Endodermal cell (in vitro differentiated cells): ENCODE results near the gene SDHA. TPM values are rescaled to one million over a fixed set of nuclear protein-coding genes. Genes with fewer than 3 reads are reported as not detected.

Experiments used
- DNase-seq: peaks from one replicate; pipeline ENCODE4 v3.0.0-alpha.2; 2017
- H3K27ac ChIP-seq: 2 replicates; pipeline ENCODE4 v1.5.1; 2013; ENCODE audit warnings: mild to moderate bottlenecking, low read depth, low read length, moderate library complexity
- H3K27me3 ChIP-seq: 2 replicates; pipeline ENCODE4 v1.6.1; 2013; ENCODE audit warnings: mild to moderate bottlenecking, low read length, moderate library complexity; ENCODE audit not compliant: insufficient read depth, control insufficient read depth, poor library complexity, severe bottlenecking
- H3K36me3 ChIP-seq: 2 replicates; pipeline ENCODE4 v1.7.0; 2013; ENCODE audit warnings: mild to moderate bottlenecking, low read length, moderate library complexity; ENCODE audit not compliant: control insufficient read depth, insufficient read depth
- H3K4me1 ChIP-seq: one replicate; pipeline ENCODE4 v1.7.0; 2013; ENCODE audit warnings: low read length; ENCODE audit not compliant: control insufficient read depth, insufficient read depth
- H3K4me3 ChIP-seq: 2 replicates; pipeline ENCODE4 v1.5.1; 2013; ENCODE audit warnings: mild to moderate bottlenecking, low read length, moderate library complexity
- H3K9ac ChIP-seq: 2 replicates; pipeline ENCODE4 v1.6.1; 2013; ENCODE audit warnings: mild to moderate bottlenecking, low read length, moderate library complexity; ENCODE audit not compliant: poor library complexity, severe bottlenecking; ENCODE audit errors: extremely low read depth
- H3K9me3 ChIP-seq: 2 replicates; pipeline ENCODE4 v1.6.1; 2013; ENCODE audit warnings: mild to moderate bottlenecking, low read length, moderate library complexity; ENCODE audit not compliant: control insufficient read depth
- H3K27ac Mint-ChIP-seq: 2 replicates; pipeline ENCODE4 v1.8.0; 2020; ENCODE audit warnings: mixed read lengths
- H3K27me3 Mint-ChIP-seq: 2 replicates; pipeline ENCODE4 v1.8.0; 2021; ENCODE audit warnings: mild to moderate bottlenecking, mixed read lengths; ENCODE audit not compliant: insufficient read depth
- H3K36me3 Mint-ChIP-seq: 2 replicates; pipeline ENCODE4 v1.8.0; 2020; ENCODE audit warnings: low read depth, mixed read lengths
- H3K4me1 Mint-ChIP-seq: 2 replicates; pipeline ENCODE4 v1.8.0; 2020; ENCODE audit warnings: mixed read lengths
- H3K4me3 Mint-ChIP-seq: 2 replicates; pipeline ENCODE4 v1.8.0; 2020; ENCODE audit warnings: mild to moderate bottlenecking, moderate library complexity, mixed read lengths
- H3K9me3 Mint-ChIP-seq: 2 replicates; pipeline ENCODE4 v1.8.0; 2020; ENCODE audit warnings: mild to moderate bottlenecking, mixed read lengths
- WGBS, 2 experiments: methylation state at CpG; one replicate each; pipeline versions ENCODE4 v1.1.5 to v1.1.7; 2013; ENCODE audit warnings: missing lambda C conversion rate in 2 of 2, mixed read lengths in 1 of 2; ENCODE audit not compliant: insufficient coverage in 1 of 2, insufficient read length in 1 of 2; 5-methylcytosine and 5-hydroxymethylcytosine counted together
- total RNA-seq, 2 donors: library from RNA; stranded (reverse); fragmentation: NEBNext Ultra II Directional in 1 of 2; extraction: Animal tissue kit (Norgen Biotek cat#: 25700) in 1 of 2; gene quantifications; 2 replicates in 1 of 2; 3 replicates in 1 of 2; pipeline ENCODE4 v1.2.1, GENCODE V29; 2021
- TF ChIP-seq, protein P1 (sequence below): fragments of 200-600 bp; sonication (generic); conservative IDR thresholded peaks from 2 replicates; pipeline ENCODE4 v1.5.0; 2021; ENCODE audit warnings: antibody characterized with exemption, mild to moderate bottlenecking

SDHA gene
- total RNA-seq, 2 donors from 2014 or later, result 61.6 to 73.1 TPM

DNA sequence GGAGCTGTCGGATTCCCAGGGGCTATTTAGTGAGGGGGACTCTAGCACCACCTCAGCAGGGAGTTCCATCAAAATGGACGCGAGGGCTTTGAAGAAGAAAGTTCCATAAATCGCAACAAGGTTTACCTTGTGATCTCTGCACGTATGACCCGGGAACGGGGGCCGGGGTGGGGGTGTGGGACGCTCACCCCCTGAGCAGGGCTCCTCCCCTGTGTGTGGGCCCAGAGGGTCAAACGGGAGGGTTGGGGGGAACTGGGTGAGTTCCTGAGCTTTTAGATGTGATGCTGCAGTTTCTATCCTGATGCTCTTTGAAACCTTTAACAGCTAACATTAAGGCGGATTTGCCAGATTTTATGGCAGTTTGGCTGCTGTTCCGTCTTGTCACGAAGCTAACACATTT lies 45.7 kb upstream of the SDHA start:
- Histone ChIP-seq H3K27ac (no peak overlapping the region), H3K36me3 (no peaks in the 10 kb centered on the region), H3K9me3 (no peaks in the 10 kb centered on the region), H3K4me3 (no peak overlapping the region), H3K9ac (no peak overlapping the region), H3K27me3 (no peaks in the 10 kb centered on the region), H3K4me1 (peaks cover 3% of the 10 kb centered on the region)
- no peak for DNase-seq
- no peaks in the 10 kb centered on the region for H3K27me3 Mint-ChIP-seq
- TF ChIP-seq, protein P1, sequence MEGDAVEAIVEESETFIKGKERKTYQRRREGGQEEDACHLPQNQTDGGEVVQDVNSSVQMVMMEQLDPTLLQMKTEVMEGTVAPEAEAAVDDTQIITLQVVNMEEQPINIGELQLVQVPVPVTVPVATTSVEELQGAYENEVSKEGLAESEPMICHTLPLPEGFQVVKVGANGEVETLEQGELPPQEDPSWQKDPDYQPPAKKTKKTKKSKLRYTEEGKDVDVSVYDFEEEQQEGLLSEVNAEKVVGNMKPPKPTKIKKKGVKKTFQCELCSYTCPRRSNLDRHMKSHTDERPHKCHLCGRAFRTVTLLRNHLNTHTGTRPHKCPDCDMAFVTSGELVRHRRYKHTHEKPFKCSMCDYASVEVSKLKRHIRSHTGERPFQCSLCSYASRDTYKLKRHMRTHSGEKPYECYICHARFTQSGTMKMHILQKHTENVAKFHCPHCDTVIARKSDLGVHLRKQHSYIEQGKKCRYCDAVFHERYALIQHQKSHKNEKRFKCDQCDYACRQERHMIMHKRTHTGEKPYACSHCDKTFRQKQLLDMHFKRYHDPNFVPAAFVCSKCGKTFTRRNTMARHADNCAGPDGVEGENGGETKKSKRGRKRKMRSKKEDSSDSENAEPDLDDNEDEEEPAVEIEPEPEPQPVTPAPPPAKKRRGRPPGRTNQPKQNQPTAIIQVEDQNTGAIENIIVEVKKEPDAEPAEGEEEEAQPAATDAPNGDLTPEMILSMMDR, result no peak
- no peak overlapping the region for H3K4me3 Mint-ChIP-seq
- WGBS, 2 experiments, result 88 to 92% methylated on average over 10 to 13 of the region's 13 CpGs
- H3K4me1 Mint-ChIP-seq, result peaks cover 7% of the 10 kb centered on the region
- no peak overlapping the region for H3K27ac Mint-ChIP-seq
- H3K9me3 Mint-ChIP-seq, result no peaks in the 10 kb centered on the region
- peaks cover 4% of the 10 kb centered on the region for H3K36me3 Mint-ChIP-seq

DNA sequence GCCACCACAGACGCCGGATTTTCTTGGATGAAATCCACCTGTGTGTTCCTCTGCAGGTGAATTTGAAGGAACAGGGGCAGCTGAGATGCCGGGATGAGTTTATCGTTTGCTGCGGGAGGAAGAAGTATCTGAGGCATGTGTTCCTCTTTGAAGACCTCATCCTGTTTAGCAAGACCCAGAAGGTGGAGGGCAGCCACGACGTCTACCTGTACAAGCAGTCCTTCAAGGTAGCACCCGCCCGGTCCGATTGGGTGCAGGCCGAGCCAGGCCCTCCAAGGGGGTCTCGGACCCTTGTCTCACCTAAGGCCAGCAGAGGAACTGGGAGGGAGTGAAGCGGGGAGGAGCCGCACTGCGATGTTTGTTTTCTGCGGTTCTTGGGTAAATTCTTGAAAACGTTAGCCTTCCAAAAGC lies 45.3 kb upstream of the SDHA start:
- Mint-ChIP-seq H3K27ac (no peak overlapping the region), H3K4me3 (no peak overlapping the region), H3K4me1 (peaks cover 7% of the 10 kb centered on the region), H3K36me3 (peaks cover 4% of the 10 kb centered on the region), H3K9me3 (no peaks in the 10 kb centered on the region), H3K27me3 (no peaks in the 10 kb centered on the region)
- 69 to 82% methylated on average over 4 to 17 of the region's 17 CpGs for WGBS, 2 experiments
- Histone ChIP-seq H3K27me3 (no peaks in the 10 kb centered on the region), H3K27ac (no peak overlapping the region), H3K9ac (no peak overlapping the region), H3K9me3 (no peaks in the 10 kb centered on the region), H3K4me3 (no peak overlapping the region), H3K4me1 (peaks cover 3% of the 10 kb centered on the region), H3K36me3 (no peaks in the 10 kb centered on the region)
- TF ChIP-seq, protein P1, result no peak
- no peak for DNase-seq

DNA sequence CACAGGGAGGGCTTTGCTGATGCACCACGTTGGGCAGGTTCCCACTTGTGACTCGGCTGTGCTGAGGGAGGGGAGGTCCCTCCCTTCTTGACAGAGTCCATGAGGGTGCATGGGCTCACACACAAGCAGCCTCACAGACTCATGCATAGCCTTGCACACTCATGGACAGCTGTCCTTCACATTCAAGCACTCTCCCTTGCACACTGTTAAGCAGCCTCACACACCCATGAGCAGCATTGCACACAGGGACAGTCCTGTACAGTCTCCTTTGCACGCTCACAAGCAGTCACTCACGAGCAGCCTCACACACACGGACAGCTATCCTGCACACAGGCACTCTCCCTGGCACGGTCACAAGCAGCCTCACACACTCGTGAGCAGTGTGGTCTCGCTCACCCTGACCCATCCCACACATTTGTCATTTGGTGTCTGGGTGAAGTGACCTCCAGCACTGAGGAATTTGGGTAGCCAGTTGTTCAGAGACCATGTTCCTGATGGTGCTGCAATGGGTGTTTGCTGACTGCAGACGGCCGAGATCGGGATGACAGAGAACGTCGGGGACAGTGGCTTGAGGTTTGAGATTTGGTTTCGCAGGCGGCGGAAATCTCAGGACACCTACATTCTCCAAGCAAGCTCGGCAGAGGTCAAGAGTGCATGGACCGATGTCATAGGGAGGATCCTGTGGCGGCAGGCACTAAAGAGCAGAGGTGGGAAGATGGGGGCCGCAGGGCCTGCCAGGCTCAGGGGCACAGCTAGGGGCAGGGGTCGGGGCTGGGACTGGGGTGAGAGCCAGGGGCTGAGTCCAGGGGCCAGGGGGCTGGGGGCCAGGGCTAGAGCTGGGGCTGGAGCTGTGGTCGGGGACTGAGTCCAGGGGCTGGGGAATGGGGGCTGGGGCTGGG lies 44.5 kb upstream of the SDHA start:
- Histone ChIP-seq H3K27me3 (no peaks in the 10 kb centered on the region), H3K9ac (no peak overlapping the region), H3K27ac (no peak overlapping the region), H3K4me3 (no peak overlapping the region), H3K36me3 (no peaks in the 10 kb centered on the region), H3K4me1 (peaks cover 3% of the 10 kb centered on the region), H3K9me3 (no peaks in the 10 kb centered on the region)
- Mint-ChIP-seq H3K4me3 (no peak overlapping the region), H3K27ac (no peak overlapping the region), H3K4me1 (peaks cover 7% of the 10 kb centered on the region), H3K36me3 (peaks cover 4% of the 10 kb centered on the region), H3K9me3 (no peaks in the 10 kb centered on the region), H3K27me3 (no peaks in the 10 kb centered on the region)
- TF ChIP-seq, protein P1, result no peak
- WGBS, 2 experiments, result 86 to 91% methylated on average over 11 to 21 of the region's 22 CpGs
- DNase-seq, result no peak
